Stimulated activated naive CD4-positive, alpha-beta T cell treated with Interleukin-2 at 50 U/mL for 16 hours (primary cell): Measurements from ENCODE around the gene NHP2.
"Not testable (repeated sequence)": the region's sequence is repeated elsewhere in the genome, so short reads cannot be mapped to it uniquely, and the experiment has no call there.

Experiments
- DNase-seq: peaks from one replicate; lab custom pipeline; 2025; lab: John Stamatoyannopoulos, UW

NHP2 gene

GRCh38 chr5:178153530-178154340, at the start of gene NHP2:
TSS of gene NHP2 (minus strand) at chr5:178153885. CDS start at chr5:178153817, 68 bp downstream.
- DNase-seq: peak; percentile 97

GRCh38 chr5:178202541-178202940, 48.9 kb upstream of the NHP2 start:
- DNase-seq: no peak

GRCh38 chr5:178201927-178202235, 48.2 kb upstream of the NHP2 start:
- no peak for DNase-seq

GRCh38 chr5:178201221-178201926, 47.7 kb upstream of the NHP2 start:
- no peak for DNase-seq

GRCh38 chr5:178199581-178200434, 46.1 kb upstream of the NHP2 start:
- no peak for DNase-seq

GRCh38 chr5:178198706-178199105, 45.0 kb upstream of the NHP2 start:
- no peak for DNase-seq

GRCh38 chr5:178198151-178198550, 44.5 kb upstream of the NHP2 start:
- not testable (repeated sequence) for DNase-seq

GRCh38 chr5:178196986-178197385, 43.3 kb upstream of the NHP2 start:
- no peak for DNase-seq

- no peak for DNase-seq
These were observed 42.7 kb upstream of the NHP2 start for GRCh38 chr5:178196281-178196812.

- DNase-seq: no peak
These were observed 40.3 kb upstream of the NHP2 start for GRCh38 chr5:178194026-178194425.

- no peak for DNase-seq
These were observed 39.6 kb upstream of the NHP2 start for GRCh38 chr5:178193251-178193809.

- no peak for DNase-seq
These were observed 39.1 kb upstream of the NHP2 start for GRCh38 chr5:178192787-178193186.

- no peak for DNase-seq
These were observed 38.6 kb upstream of the NHP2 start for GRCh38 chr5:178192244-178192643.

- no peak for DNase-seq
These were observed 38.0 kb upstream of the NHP2 start for GRCh38 chr5:178191661-178192060.

- no peak for DNase-seq
These were observed 35.7 kb upstream of the NHP2 start for GRCh38 chr5:178189433-178189832.

GRCh38 chr5:178187014-178187413, 33.3 kb upstream of the NHP2 start, which contains the start of gene GMCL2:
TSS of gene GMCL2 (minus strand) at chr5:178187371. CDS start at chr5:178187299, 72 bp downstream.
- DNase-seq: no peak

GRCh38 chr5:178186427-178186826, 32.7 kb upstream of the NHP2 start:
- DNase-seq: no peak

GRCh38 chr5:178182158-178182876, 28.6 kb upstream of the NHP2 start:
- no peak for DNase-seq

- no peak for DNase-seq
These were observed 26.6 kb upstream of the NHP2 start for GRCh38 chr5:178180141-178180863.

GRCh38 chr5:178177569-178177968, 23.9 kb upstream of the NHP2 start:
- DNase-seq: no peak

GRCh38 chr5:178176791-178177190, 23.1 kb upstream of the NHP2 start:
- no peak for DNase-seq
